Activated CD8-positive, alpha-beta memory T cell treated with anti-CD3 and anti-CD28 coated beads, Interleukin-2, amount 50 U/mL, for 24 hours (primary cell): Measurements from ENCODE around the gene SULT1C4.

Experiments
- DNase-seq: peaks from one replicate; pipeline ENCODE4 v3.0.0-alpha.2; 2020; ENCODE audit errors: extremely low read depth

SULT1C4 gene

GRCh38 chr2:108370080-108370479 lies 7.7 kb upstream of the SULT1C4 start:
- DNase-seq, result no peak

- DNase-seq, result no peak
Measured at GRCh38 chr2:108376774-108377173, 980 bp upstream of the SULT1C4 start.

- DNase-seq, result no peak
Measured at GRCh38 chr2:108377401-108377800, 353 bp upstream of the SULT1C4 start.

- DNase-seq, result no peak
Measured at GRCh38 chr2:108378851-108379250, 1.1 kb downstream of the SULT1C4 start.

- DNase-seq, result no peak
Measured at GRCh38 chr2:108382196-108382595, 4.4 kb downstream of the SULT1C4 start.

GRCh38 chr2:108383146-108383830 lies 5.5 kb downstream of the SULT1C4 start:
- DNase-seq, result no peak

GRCh38 chr2:108384662-108385393 lies 7.1 kb downstream of the SULT1C4 start:
- DNase-seq, result no peak

- no peak for DNase-seq
Measured at GRCh38 chr2:108385411-108386071, 7.8 kb downstream of the SULT1C4 start.

- no peak for DNase-seq
Measured at GRCh38 chr2:108388045-108388444, 10.3 kb downstream of the SULT1C4 start.

GRCh38 chr2:108390340-108390739 lies 12.6 kb downstream of the SULT1C4 start:
- no peak for DNase-seq

- DNase-seq, result no peak
Measured at GRCh38 chr2:108392029-108392428, 14.3 kb downstream of the SULT1C4 start.

- no peak for DNase-seq
Measured at GRCh38 chr2:108393197-108393596, 15.4 kb downstream of the SULT1C4 start.

GRCh38 chr2:108395155-108395554 lies 17.4 kb downstream of the SULT1C4 start:
- no peak for DNase-seq

GRCh38 chr2:108396845-108397244 lies 19.1 kb downstream of the SULT1C4 start:
- no peak for DNase-seq

- DNase-seq, result no peak
Measured at GRCh38 chr2:108399479-108399878, 21.7 kb downstream of the SULT1C4 start.

- no peak for DNase-seq
Measured at GRCh38 chr2:108401800-108402199, 24.0 kb downstream of the SULT1C4 start.

- DNase-seq, result no peak
Measured at GRCh38 chr2:108403494-108403893, 25.7 kb downstream of the SULT1C4 start.

GRCh38 chr2:108404784-108405397 lies 27.1 kb downstream of the SULT1C4 start:
- no peak for DNase-seq

- DNase-seq, result no peak
Measured at GRCh38 chr2:108407864-108408729, 30.3 kb downstream of the SULT1C4 start.

- no peak for DNase-seq
Measured at GRCh38 chr2:108409768-108410167, 32.0 kb downstream of the SULT1C4 start.

- DNase-seq, result no peak
Measured at GRCh38 chr2:108412995-108413710, 35.4 kb downstream of the SULT1C4 start.
